Activated CD4-positive, CD25-positive, alpha-beta regulatory T cell treated with anti-CD3 and anti-CD28 coated beads, Interleukin-2, amount 50 U/mL, for 24 hours (primary cell): Measurements from ENCODE around the gene ASPDH.

Source experiments
- ATAC-seq, 2 donors: fragments of 150-1000 bp; cut with Tn5 transposase; one replicate each; pipeline ENCODE4 v1.10.0; 2021; ENCODE audit warnings: mild to moderate bottlenecking in 1 of 2, moderate library complexity in 1 of 2

ASPDH gene

DNA sequence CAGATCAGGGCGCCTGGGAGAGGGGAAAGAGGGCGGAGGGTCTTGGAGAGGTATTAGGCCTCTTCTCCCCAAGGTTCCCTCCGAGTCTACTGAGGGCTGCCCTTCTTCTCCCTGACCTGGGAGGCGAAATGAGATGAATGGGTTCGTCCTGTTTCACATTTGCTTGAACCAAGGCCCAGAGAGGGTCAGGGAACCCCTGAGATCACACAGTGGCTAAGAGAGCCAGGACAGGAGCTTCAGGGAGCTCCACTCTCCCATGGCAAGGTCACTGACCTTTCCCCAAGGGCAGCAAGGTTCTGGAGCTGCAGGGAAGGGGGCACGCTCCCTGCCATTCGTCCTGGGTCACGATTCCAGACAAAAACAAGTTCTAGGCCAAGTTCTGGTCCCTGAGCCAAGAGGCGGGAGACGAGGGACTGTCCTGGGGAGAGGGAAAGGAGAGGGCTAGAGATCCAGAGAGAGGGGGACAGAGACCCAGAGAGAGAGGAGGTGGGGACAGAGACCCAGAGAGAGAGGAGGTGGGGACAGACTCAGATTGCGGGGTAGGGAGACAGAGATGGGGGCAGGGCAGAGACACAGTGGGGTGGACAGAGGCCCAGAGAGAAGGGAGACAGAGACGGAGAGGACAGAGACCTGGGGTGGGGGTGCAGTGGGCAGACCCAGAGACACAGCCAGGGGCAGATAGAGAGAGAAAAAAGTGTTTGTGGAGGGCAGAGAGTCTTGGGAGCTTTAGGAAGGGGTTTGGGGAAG is 541 bp downstream of the ASPDH start:
- no peak for ATAC-seq

DNA sequence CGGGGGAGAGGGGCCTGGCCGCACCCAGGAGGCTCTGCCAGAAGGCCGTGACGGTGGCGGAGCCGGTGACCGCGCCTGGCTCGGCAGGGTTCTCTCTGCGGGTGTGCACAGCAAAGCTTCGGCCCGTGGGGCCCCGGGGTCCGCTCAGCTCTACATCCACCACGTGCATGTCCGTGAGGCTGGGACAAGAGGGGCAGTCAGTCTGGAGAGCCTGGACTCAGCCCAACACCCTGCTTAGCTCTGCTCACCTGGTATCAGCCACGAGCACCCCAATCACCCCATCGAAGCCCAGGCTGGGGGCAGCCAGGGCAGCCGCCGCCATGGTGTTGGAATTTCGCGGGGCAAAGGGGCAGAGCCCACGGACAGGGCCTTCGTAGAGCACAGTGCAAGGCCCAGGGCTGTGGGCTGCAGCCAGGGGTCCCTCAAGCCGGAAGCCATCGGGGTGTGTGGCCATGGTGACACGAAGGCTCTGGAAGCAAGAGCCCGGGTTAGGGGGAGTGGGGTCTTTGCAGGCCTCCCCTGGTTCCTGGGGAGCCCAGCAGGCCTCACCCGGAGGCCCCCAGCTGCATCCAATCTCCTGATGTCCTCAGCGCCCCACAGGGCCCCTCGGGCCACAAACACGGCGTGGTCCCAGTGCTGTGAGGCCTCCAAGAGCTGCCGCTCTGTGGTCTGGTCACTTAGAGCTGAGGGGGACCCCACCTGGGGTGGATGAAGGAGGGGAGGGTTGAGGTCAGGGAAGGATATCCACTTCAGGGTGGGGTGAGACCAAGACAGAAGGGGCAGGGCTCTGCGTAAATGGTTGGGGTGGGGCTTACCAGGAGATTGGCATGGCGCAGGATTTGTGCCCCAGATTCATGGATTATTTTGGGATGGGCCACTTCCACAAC is 1.4 kb downstream of the ASPDH start:
- no peak for ATAC-seq

DNA sequence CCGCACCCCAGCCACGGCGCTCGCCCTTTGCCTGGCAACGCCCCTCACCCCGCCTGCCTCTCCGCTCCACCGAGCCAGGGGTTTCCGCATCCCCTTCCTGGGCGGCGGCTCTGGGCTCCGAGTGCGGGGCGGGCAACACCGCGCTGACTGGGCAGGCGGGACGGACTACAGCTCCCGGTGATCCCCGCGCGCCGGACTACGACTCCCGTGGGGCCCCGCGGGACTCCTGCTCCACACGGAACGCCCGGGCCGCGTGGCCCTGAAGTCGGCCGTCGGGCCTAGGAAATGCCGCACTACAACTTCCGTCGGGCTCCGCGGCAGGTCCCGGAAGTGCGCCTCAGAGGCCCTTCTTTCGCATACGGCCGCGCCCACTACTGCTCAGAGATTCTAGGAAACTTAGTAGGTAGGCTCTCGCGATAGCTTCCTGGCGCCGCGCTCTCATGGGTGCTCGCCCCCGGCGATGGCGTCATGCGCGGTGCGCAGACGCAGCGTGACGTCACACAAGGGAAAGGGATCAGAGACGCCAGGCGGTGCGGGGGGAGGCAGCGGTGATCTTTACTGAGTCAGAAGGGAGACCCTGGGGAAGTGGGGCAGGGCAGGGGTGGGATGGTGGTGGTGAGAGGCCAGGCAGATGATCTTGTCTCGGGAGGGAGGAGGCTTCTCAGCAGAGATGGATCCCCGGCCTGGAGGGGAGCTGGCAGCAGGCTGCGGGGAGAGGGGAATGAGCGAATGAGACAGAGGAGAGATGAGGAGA is 2.5 kb downstream of the ASPDH start, which contains the start of gene JOSD2:
Gene JOSD2, minus strand, starts transcription at position 123 of the 754 bp plus-strand sequence. CDS start 760 bp downstream, outside the sequence.
- ATAC-seq = peak; percentile 95 to 97

DNA sequence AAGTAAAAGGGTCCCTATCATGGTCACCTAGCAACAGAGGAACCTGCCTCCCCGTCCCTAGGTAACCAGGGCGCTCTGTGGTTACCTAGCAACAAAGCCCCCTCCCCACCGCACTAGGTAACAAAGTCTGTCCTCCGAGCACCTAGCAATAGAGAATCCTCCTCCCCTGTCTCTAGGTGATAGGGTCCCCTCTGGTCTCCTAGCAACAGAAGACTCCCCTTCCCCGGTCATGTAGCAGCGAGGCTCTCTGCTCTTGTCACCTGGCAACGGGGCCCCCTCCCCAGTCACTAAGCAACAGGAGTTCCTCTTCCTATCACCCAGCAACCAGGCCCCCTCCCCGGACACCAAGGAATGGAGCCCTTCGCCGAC is 3.0 kb downstream of the ASPDH start:
- ATAC-seq = no peak

DNA sequence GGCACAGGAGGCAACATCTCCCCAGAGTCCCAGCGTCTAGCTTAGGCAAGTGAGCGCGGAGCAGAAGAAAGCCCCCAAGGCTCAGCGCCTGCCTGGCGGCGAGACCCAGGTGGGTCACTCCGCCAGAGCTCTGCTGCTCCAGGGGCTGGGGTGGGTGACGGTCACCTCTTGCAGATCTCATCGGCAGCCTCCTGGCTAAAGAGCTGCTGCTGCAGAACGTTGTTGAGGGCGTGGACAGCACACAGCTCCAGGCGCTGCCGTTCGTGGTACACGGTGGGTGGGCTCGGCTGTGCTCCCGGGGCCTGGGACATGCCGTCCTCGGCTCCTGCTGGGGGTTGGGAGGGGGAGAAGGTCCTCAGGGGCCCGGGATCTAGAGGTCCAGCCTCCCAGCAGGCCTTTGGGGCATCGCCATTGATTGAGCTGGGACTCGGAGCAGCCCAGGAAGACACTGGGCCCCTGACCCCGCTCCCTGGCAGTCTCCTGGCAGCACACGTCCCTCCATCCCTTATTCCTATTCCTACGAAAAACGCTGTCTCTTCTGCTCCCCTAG is 3.5 kb downstream of the ASPDH start:
- ATAC-seq = no peak

DNA sequence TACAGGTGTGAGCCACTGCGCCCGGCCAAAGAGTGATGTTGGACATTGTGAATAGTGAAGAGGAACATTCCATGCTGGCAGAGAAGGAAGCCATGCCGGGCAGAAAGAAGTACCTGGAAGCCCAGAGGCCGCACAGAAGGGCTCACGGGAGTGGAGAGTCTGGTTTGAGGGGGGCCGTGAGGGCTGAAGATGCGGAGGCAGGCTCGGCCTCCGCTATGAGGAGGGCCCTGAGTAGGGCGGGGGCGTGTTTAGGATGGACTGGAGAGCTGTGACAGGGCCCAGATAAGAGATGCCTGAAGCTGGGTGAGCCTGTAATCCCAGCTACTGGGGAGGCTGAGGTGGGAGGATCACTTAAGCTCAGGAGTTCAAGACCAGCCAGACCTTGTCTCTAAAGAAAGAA is 4.3 kb downstream of the ASPDH start:
- no peak for ATAC-seq

DNA sequence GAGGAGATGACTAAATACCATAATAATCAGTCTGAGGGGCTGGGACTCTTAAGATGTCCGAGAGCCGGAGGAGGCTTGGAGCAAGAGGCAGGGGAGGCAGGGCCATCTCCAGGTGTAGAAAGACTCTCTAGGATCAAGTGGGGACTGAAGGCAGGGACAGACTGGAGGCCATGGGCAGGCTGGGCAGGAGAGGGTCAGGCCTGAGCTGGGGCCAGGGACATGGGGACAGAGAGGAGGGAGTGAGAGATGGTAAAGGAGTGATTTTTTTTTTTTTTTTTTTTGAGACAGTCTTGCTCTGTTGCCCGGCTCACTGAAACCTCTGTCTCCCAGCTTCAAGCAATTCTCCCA is 4.9 kb downstream of the ASPDH start:
- no peak for ATAC-seq

DNA sequence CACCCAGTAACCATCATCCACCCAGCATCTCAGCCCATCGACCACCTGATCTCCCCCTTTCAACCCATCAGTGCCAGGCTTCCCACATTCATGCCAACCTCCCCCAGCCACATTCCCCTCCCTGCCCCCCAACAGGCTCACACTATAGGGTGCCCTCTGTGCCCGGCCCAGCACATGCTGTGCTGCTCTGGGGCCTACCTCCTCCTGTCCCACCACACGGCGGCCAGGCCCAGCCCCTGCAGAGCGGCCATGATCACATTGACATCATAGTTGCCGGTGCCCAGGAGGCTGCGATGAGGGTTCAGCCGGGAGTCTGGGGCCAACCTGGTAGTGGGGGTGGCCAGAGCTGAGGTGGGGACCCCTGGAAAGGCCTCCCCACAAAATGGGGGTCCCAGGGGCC is 6.3 kb downstream of the ASPDH start:
- ATAC-seq = no peak

DNA sequence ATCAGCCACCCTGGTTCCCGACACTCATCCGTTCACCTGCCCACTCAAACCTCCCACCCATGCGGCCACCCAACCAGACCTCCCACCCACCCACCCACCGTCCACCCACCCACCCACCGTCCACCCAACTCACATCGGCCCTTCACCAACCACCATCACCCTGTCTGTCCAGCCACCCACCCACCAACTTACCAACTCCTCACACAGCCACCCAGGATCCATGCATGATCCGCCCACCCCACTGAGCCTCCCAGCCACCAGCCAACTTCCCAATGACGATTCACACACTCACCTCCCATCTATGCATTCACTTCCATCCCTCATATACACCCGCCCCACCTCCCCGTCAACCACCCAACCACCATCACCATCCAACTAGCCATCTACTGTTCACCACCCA is 7.0 kb downstream of the ASPDH start:
- ATAC-seq = no peak

DNA sequence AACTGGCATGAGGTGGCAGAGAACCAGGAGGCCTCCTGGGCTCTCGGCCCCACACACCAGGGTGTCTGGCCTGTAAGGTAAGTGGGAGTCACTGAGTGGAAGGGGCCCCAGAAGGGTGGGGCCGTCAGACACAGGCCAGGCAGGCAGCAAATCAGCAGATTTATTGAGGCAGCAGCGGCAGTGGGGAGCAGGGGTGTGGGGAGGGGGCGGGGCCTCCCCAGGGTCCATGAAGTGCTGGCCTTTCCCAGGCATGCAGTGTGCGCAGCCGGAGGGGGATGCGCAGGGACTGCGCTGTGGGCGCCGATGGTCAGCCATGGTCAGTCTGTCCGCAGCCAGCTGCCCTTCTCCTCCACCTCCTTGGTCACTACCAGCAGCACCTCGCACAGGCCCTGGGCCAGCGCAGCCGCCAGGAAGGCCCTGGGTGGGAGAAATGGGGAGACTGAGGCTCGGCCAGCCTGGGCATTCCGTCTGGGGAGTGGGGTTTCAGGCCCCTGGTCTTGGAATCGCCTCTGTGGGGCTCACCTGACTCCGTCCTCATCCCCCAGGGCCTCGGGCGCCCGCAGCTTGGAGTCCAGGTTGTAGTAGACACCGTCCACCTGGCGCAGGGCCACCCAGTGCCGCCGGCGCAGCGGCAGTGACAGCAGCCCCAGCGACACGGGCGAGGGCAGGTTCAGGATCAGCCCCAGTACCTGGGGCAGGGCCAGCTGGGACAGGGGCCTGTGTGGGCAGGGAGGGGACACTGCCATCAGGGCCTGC is 7.7 kb downstream of the ASPDH start:
- no peak for ATAC-seq

DNA sequence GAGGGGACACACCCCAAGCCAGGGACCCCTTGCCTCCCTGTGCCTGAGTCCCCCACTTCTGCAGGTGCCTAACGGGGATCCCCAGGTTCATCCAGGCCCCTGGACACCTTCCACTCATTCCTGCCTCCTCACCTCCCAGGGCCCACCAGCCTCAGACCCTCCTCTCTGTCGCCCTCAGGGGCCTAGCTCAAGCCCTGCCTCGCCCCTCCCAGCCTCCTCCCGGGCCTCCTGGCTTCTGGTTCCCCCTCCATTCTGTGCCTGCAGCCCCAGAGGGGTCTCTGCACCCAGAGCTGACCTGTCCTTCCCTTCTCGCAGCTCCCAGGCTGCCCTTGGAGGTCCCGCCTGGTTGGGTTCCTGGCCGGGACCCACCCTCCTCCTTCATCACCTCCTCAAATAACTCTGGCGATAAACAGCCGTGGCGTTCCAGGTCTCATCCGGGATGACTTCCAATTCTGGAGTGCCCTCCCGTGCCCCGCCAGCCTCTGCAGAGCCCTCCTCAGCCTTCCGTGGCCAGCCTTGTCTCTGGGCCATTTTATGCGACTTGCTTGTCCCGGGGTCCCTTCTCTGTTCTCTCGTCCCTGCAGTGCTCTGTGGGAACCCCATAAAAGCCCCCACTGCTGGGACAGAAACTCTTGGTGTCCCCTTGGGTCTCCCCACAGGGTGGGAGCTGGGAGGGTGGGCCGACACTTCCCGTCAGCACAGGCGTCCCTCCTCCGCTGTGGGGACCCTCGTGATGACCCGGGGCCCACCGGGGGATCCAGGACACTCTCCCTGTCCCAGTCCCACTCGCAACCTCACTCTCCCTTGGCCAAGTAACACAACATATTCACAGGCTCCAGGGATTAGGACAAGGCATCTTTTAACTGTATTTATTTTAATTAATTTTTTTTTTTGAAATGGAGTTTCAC is 11.9 kb downstream of the ASPDH start:
- no peak for ATAC-seq

DNA sequence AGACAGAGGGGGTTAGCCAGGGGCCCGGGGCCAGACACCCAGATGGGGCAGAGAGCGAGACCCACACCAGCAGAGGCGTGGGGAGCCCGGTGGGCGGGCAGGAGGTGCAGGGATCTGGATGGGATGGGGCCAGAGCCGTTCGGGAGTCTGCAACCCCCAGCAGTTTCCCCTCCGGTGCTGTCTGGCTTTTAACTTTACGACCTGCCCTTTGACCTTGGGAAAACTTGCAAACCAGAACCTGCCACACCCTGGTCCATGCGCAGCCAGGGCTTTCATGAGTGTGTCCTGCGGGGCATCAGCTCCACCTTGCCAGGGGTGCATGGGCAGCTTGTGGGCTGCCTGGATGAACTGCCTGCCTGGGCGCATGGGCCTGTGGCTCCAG is 12.5 kb downstream of the ASPDH start:
- no peak for ATAC-seq

DNA sequence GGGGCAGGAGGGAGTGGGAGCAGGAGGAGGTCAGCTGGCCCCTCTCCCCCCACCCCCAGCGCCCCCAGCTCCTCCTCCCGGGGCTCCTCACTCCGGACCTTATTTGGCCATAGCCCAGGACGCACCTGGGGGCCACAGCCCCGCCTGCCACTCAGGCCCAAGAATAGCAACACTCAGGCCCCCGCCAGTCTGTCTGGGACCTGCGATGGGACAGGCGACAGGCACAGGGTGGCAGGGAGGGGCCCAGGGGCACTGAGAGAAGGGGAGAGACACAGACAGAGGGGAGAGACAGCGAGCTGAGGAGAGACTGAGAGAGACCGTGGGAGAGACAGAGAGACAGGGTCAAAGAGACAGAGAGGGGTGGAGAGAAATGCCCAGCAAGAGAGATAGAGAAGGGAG is 13.0 kb downstream of the ASPDH start:
- ATAC-seq = no peak

DNA sequence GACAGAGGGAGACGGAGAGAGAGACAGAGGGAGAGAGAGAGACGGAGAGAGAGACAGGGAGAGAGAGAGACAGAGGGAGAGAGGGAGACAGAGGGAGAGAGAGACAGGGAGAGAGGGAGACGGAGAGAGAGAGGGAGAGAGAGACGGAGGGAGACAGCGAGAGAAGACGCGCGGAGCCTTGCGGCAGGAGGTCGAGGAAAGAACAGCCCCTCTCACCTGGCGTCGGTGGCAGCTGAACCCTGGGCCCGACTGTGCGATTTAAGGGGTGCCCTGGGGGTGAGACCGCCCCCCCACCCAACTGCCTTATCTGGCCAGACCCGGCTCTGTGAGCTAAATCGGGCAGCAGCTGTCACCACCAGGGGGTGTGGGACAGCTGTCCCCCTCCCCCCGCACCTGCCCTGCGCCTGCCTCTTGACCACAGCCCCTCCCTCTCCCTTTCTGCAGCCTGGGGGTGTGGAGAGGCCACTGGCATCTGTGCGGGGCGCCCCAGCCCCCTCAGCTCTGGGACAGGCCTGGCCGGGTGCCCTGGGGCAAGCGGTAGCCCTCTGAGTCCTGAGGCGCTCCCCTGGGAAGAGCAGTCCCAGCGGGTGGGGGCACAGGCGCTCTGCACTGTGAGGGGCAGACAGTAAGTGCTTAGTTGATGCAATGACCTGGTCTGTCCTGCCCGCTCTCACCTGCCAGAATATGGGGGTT is 13.5 kb downstream of the ASPDH start:
- ATAC-seq = no peak

DNA sequence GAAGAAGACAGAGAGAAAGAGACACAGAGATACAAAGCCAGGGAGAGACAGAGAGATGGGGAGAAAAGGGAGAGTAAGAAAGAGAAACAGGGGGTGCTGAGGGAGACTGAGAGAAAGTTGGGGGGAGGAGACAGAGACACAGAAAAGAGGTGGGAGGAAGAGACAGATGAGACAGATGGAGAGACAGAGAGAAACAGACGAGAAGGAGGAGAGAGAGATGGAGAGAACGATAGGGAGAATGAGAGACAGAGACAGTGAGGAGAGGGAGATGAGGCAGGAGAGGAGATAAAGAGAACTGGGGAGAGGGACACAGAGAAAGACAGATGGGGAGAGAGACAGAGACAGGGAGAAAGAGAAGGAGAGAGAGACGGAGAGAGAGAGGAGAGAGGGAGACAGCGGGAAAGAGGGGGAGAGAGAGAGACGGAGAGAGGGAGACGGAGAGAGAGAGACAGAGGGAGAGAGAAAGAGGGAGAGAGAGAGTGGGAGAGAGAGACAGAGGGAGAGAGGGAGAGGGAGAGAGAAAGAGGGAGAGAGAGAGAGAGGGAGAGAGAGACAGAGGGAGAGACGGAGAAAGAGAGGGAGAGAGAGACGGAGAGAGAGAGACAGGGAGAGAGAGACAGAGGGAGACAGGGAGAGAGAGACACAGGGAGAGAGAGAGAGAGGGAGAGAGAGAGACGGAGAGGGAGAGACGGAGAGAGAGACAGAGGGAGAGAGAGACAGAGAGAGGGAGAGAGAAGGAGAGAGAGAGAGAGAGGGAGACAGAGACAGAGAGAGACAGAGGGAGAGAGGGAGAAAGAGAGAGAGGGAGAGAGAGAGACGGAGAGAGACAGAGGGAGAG is 15.3 kb downstream of the ASPDH start:
- no peak for ATAC-seq

DNA sequence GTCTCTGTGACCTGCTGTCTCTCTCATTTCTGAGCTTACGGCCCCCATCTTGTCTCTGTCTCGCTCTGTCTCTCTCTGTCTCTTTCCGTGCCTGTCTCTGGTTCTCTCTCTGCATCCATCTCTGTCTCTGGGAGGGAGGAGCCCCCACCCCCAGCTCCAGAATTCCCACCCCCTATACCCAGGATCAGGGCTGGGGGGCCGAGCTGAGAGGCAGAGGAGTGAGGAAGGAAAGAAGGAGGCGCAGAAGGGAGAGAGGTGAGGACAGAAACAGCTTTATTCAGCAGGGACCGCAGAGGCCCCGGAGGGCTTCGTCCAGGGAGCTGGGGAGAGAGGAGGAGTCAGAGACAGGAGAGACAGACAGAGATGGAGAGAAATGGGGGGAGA is 16.7 kb downstream of the ASPDH start:
- no peak for ATAC-seq

DNA sequence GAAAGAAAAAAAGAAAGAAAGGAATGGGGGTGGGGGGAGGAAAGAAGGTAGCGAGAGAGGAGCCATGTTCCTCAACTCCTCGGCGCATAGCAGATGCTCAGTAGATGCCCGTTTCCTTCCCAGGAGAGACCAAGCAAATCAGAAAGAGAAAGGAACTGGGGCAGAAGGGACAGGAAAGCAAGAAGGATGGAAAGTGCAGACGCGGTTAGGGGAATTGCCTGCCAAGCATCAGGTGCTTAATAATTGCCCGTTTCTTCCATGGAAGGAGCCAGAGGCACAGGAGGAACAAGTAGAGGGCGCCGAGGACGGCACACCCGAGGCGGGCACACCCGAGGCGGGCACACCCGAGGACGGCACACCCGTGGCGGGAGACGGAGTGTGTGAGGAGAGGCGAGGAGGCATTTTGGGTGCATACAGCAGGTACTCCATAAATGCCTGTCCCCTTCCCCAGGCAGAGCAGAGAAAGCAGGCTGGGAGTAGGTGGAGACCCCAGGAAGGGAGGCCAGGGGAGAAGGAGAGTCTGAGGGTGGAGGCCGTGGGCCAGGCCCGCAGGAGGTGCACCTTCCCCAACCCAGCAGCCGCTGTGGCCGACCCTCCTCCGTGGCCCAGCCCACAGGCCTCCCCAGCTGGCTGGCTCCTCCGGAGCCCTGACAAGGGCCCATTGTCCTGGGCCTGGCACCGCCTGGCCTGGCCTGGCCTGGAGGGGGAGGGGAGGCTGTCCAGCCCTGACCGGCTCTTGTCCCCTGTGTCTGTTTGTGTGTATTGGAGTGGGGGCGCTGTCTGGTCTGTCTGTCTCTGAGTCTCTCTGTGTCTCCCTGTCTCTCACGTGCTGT is 17.3 kb downstream of the ASPDH start:
- no peak for ATAC-seq

DNA sequence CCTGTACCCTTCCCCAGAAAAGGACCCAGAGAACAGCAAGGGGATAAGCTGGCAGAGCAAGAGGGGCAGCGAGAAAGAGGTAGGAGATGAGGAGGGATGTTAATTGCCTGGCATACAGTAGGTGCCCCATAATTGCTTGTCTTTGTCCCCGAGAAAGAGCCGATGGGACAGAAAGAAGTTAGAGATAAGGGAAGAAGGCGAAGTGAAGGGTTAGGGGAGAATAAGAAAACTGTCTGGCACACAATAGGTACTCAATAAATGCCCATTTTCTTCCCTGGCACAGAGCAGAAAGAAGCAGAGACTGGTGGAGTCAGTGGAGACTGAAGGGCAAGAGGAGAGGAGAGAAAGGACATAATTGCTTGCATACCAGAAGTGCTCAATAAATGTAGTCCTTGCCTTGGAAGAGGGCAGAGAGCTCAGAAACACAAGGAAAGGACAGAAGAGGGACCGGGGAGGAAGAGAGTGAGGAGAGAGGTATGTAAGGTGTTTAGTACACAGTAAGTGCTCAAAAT is 18.6 kb downstream of the ASPDH start:
- no peak for ATAC-seq
